Activated CD4-positive, alpha-beta T cell treated with anti-CD3 and anti-CD28 coated beads, Interleukin-2, Interleukin-4, amounts not matched to agents 100 ng/mL and 50 ng/mL, durations not matched to agents 16 hours and 8 hours (primary cell): ENCODE measurements around the gene PCYOX1L.

Source experiments
- DNase-seq: peaks from one replicate; pipeline ENCODE4 v3.0.0-alpha.2; 2020; ENCODE audit warnings: low spot score

Gene PCYOX1L

DNA sequence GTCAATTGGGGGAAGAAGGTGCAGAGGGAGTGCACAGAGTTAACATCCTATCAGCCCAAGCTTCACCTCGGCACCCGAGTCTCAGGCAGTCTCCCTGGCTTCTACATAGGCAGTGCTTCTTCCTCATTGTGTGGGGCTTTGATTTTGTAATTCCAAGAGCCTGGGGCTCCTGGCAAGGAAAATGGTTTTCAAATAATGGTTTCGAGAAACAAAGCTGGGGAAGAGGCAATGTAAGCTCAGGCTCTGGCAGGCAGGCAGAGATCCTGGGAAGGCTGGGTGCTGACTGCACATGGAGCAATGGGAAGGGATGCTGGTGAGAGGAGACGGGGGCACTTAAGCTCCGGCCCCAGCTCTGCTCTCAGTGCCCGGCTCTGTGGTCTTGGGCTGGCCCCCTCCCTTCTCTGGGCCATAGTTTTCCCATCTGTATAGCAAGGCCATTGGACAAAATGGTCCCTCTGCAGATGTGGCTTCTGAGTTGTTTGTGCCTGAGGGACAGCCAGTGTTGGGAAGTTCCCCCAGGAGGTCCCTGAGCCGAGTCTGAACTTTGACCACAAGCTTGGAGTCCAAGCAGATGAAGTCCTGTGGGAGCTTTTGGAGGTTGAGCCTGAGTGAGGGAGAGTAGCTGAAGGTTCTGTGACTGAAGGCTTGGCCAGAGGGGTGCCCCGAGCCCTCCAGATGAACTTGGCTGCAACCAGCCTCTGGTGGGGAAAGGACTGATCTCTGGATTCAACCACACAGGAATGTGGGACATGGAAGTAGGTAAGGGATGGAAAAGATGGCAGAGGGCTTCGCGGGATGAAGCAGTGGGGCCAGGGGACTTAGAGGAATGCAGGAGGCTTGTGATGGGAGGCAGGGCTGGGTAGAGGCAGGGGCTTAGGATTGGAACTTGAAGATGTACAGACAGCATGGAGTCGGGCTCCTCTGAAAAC lies 49.7 kb downstream of the PCYOX1L start:
- no peak for DNase-seq

DNA sequence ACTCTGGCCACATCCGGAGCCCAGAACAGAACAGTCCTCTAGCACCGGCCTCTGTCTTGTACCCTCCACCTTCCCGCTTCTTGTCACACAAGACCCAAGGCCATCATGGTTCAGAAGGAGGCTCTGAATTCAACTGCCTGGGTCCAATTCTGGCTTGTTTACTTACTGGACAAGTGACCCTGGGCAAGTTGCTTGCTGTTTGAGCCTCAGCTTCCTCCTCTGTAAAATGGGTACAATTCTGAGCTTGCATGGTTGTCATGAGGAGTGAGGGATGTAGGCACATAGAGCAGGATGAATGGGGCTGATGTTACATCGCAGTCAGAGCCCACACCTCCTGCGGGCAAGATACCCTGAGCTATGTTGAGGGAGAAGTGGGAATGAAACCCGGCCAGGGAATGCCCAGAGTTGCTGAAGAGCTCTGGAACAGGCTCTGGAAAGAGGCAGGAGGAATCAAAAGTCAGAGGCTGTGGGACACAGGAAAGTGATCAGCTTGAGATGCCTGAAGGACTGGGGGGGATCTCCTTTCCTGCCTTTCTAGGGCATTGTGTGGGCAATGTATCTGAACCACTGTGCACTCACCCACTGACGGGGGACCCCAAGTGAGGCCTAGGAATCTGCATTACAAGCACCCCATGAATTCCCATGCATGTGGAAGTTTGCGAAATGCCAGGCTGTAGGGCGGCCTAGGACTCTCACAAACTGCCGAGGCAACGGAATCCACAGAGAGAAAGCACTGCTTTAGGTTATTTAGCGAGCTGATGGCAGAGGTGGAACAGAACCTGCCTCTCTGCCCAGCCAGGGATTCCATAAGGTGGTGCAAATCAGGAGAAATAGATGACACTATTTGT lies 50.6 kb downstream of the PCYOX1L start:
- DNase-seq: no peak

DNA sequence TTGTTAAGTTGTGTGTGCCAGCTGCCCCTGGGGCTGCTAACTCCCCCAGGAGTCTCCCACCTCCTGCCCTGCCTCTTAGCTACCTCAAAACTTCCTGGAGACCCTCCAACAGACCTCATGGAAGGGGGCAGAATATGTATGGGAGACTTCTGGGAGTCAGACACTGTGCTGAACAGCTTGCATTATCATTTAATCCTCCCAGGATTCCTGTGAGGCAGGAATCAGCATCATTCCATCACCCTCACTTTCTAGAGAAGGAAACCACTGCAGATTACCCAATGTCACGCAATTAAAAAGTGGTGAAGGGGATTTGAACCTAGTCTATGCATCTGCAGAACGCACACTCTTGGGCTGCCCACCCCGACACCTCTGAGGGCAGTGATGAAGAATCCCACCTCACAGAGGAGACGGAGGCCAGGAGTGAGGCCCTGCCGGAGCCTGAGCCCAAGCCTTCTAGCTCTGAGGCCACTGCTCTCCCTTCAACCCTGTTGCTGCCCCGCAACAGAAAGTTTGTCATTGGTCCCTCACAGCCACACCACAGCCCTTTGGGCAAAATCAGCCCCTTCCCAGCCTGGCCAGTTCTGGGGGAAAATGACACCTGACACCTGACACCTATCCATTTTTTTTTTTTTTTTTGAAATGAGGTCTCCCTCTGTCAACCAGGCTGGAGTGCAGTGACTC lies 51.6 kb downstream of the PCYOX1L start:
- no peak for DNase-seq

DNA sequence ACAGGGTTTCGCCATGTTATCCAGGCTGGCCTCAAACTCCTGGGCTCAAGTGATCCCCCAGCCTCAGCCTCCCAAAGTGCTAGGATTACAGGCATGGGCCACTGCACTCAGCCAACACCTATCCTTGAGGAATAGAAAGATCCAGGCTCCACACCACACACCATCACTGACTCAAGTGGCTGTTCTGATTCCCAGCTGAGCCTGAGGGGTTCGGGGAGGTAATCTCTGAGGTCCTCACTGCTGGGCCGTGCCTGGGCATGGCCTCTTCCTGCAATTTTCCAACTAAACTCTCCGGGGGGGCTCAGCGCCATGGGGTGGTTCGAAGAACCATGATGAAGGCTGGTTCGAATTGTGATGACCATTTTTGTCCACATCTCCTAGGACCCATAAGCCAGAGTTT lies 52.2 kb downstream of the PCYOX1L start:
- DNase-seq: no peak

DNA sequence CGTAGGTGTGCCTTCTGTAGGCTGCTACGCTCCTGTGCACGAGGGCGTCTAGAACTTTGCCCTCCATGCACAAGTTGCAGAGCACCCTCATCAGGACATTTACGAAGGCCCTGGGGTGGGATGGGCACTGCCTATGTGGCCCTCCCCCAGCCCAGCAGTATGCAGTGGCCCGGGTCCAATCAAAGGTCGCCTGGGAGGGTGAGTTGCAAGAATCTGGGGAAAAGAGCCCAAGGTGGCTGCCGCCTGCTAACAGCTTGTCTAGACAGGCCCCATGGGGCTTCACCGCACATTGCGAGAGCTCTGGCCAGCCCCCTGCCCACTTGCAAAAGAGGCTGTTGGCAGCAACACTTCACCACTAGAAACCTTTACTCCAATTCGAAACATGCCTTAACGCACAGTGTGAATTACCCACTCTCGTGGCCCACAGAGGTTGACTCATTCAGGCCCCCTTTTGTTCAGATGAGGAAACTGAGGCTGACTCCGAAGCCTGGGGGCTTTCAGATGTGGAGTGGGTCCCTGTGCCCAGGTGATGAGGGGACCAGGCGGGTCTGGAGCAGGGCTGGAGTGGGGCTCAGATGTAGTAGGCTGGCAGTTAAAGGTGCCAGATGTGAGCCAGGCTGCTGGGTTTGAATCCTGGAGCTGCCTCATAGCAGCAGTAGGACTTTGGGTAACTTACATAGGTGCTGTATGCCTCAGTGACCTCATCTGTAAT lies 53.0 kb downstream of the PCYOX1L start:
- DNase-seq: no peak

DNA sequence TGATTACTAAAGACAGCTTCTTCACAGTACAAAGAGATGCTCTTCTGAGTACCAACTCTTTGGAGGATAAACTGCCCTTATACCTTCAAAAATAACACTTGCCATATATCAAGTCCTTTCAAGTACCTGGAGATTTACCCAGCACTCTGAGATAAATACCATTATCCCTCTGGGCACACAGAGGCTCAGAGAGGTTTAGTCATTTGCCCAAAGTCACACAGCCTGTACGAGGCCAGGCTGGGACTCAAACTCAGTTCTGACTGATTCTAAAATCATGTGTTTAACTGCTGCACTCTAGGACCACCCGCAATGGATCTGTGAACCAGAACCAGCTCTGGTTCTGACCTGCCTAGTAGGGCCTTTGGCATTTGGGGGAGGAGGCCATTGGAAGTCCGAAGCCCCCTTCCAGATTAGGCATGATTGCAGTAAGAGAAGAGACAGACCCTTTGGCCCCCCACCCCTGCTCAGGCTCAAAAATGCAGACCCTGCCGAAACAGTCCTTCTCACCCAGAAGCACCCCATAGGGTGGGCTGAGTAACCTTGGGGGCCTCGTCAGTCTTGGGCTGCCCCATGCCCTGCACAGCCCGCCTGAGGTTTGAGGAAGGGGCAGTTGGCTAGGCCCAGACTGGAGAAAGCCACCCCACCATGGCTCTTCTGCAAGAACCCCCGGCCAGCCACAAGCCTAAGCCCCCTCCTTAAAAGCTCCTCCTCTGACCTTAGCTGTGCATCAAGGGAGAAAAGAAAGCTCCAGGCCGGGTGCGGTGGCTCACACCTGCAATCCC lies 54.1 kb downstream of the PCYOX1L start:
- no peak for DNase-seq

DNA sequence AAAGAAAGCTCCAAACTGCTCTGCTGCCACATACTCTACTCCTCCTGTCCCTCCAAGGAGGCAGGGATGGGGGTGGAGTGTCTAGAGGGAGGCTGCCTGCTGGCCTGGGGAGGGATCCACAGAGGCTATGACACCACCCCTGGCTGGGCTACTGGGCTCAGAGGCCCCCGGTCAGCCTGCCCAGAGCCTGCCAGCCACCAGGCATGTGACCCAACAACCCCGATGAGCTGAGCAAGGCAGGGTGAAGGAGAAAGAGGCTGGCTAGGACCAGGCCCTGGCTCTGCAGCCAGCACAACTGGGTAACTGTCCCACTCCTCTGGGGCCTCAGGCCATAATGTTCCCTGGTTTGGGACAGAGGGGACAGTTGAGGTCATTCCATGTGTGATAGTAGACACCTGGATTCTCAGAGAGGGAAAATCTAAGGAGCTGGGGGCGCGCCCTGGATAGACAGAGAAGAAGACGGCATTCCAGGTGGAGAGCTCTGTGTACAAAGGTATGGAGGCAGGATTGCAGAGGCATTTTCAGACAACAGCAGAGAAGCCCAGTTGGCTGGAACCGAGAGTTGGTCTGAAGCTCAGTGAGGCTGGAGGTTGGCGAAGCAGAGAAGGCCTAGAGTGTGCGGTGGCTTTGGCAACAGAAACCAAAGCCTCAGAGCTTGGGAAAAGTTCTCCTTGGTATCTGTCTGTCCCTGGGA lies 55.1 kb downstream of the PCYOX1L start:
- no peak for DNase-seq

DNA sequence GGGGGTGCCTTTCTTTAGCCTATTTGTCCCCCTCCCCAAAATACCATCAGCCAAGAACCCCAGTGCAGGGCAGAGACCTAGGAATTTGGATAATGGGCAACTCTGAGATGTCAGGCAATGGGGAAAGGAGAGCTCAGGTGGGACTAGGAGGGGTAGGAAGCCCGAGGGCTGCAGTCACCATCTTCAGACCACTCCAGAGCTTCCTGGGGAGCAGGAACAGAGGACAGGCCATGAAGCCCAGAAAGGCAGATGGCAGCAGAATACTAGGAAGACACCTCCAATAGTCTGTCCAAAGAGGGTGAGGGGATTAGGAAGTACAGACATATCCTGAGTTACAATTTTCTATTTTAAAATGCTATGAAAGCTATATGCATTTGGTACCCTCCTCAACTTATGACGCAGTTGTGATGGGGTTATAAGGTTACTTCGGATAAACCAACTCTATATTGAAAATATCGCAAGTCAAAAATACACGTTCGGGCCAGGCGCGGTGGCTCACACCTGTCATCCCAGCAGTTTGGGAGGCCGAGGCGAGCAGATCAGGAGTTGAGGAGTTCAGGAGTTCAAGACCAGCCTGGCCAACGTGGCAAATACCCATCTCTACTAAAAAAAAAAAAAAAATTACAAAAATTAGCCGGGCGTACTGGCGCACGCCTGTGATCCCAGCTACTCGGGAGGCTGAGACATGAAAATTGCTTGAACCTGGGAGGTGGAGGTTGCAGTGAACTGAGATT lies 55.8 kb downstream of the PCYOX1L start:
- DNase-seq: no peak

DNA sequence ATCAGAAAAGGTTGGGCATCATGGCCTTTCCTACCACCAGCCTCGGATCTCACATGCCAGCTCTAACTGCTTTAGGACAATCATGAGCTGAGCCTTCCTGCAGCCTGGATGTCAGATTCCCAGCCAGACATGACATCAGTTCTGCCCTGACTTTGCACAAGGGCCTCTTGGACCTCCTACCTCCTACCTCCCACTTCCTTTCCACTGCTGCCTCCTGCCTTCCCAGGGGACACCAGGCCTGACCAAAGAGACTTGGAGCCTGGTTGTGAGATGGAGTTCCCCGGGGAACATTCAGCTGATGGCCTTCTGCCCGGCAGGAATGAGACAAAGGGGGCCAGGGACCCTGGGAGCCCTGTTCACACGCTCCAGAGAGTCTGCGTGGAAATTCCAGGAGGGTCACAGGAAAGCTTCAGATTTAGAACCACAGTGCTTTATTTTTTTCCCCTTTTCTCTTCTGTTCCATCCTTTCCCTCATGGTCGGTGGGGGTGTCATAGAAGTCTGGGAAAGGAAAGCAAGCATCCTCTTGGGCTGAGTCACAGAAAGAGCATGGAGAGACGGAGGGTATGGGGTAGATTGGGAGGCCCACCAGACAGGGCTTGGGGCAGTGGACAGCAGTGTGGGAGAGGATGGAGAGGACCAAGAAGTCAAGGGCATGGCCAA lies 56.7 kb downstream of the PCYOX1L start:
- DNase-seq: no peak

DNA sequence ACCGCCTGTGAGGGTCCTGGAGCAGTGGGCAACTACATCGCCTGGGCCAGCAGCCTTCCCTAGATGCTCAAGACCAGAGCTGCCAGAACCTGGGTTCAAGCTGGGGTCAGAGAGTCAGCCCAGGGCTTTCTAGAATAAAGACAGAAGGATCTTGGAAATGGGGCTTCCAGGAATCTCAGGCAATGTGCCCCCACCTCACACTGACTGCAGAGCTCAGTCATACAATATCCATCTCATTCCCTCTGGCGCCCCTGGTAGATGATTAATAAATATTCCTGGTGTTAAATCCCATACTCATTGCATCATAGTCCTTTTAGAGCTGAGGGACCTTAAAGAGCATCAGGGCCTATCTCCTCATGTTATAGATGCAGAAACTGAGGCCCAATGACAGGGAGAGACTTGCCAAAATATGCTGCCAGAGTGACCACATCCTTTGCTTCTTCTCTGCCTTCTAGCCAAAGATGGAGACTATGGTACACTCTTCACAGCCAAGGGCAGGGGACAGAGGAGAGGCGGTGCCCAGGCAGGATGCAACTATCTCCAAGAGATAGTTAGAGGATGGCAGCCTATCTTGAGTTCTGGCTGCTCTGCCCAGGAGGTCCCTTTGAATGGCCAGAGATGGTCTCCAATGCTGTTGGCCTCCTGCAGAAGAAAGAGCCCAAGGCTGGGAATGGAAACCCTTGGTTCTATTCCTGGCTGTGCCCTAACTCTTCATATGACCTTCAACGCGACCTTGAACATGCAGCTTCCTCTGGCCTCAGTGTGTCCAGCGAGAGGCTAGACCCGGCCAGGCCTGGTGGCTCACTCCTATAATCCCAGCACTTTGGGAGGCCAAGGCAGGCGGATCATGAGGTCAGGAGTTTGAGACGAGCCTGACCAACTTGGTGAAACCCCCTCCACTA lies 57.5 kb downstream of the PCYOX1L start:
- no peak for DNase-seq

DNA sequence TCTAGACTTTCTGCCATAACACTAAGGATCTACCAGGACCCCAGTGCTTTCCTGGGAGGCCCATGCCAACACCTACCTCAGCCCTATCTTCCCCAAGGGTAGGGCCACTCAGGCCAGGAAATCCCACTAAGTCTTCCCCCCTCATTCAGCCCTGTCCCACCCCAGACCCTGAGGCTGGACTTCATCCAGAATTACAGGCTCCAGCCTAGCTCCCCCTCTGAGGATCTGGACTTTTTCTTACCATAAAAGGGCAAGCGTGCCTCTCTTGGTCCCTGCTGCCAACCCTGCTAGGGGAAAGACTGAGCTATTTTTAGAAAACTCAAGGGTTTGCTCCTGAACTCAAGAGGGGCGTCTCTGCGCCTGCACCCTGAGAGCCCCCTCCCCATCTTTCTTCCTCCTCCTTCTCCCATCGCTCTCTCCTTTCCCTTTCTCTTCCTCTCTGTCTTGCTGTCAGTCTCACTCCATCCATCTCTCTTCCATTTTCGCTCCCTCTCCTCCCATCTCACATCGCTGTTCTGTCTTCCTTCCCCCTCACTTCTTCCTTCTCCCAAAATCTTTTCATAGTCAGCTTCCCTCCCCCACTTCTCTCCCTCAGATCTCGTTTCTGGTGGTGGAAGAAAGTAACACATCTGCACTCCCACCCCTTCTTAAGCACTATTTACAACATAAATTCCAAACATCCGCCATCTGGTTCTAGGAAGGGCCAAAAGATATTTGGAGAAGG lies 59.3 kb downstream of the PCYOX1L start:
- DNase-seq: no peak

DNA sequence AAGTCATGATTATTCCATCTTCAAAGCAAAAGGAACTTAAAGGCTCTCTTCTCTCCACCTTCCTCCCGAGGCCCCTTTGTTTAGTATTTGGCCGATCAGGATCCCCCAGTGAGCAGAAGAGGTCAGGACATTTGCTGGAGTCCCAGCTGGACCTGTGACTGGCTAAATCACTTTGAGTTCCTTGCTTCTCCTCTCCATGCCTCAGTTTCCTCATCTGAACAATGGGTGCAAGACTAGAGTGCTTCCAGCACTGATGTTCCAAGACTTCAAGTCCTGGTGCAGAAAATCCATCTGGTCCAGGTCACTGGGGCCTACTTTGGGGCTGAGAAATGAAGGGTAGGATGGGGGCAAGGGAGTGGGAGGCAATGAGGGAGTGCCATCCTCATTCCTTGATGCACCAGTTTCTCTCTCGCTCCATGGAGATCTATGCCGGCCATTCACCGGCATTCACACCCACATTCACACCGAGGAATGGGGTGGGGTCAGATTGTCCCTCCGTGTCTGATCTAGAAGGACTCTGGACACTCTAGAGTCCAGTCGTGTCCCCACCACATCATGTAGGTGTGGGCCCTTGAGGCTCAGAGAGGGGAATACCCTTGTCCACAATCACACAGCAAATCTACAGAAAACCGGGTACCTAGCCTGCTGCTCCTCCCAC lies 60.0 kb downstream of the PCYOX1L start:
- no peak for DNase-seq

DNA sequence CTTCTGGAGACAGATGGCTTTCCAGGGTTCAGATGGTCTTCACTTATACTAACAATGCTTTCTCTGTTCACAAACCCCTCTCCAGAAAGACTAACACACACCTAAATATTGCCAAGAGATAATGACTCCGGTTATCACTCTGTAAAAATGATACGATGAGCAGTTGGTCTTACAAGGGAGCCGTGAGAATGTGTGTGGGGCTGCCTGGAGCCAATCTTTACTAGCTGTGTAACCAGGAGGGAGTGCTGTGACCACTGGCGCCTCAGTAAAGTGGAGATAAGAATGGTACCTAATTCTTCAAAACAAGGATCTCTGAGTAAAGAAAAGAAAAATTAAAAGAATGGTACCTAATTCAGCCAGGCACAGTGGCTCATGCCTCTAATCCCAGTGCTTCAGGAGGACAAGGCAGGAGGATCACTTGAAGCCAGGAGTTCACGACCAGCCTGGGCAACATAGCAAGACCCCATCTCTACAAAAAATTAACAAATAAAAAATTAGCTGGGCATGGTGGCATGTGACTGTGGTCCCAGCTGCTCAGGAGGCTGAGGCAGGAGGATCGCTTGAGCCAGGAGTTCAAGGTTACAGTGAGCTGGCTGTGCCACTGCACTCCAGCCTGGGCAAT lies 61.2 kb downstream of the PCYOX1L start:
- DNase-seq: no peak
